GM12865 (cell line): ENCODE results near the gene AOAH.

Experiments used
- DNase-seq: peaks from one replicate; pipeline ENCODE4 v3.0.0; 2010; ENCODE audit warnings: low read depth
- H3K4me3 ChIP-seq: 2 replicates; pipeline ENCODE4 v1.5.1; 2011; ENCODE audit warnings: mild to moderate bottlenecking, low read depth, low read length, control low read depth
- TF ChIP-seq, protein P1 (sequence below): IDR thresholded peaks from 2 replicates; pipeline ENCODE4 v1.5.1; 2011; ENCODE audit warnings: low read length, control low read depth, low read depth, inconsistent platforms; ENCODE audit not compliant: insufficient read depth; ENCODE audit errors: missing control alignments

Gene AOAH

DNA sequence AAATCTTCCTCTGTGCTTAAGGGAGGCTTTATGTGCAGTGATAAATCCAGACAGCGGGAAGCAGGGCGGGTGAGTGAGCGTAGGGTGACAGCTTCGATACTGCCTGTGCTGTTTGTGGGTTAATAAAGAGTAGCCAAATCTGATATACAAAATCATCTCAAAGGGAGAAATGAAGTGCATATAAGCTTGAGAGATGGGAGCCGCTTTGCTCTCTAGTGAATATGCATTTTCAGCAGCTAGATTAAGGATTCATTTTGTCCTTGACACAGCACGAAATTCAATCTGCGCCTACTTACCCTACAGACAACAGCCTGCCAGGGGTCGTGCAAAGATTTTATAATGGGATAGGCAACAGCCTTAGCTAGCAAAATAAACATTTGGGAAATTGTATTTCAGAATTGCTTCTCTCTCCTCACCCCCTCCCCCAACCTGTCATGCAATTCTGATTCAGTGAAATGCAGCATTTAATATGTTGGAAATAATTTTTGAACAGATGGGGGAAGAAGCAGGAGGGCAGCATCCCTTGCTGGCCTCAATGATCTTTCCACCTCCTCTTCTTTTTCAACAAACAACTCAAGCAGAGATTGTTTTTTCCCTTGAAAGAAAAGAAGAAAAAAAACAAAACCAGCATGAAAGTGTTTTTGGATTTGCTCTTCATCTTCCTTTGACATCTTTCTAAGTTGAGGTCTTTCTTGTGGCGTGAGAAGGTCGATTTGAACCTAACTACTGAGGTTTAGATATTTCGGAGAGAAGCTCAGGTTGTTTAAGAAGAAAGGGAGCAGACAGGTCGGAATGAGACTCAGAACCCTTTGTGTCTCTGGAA, 117.9 kb downstream of the AOAH start:
- TF ChIP-seq, protein P1, sequence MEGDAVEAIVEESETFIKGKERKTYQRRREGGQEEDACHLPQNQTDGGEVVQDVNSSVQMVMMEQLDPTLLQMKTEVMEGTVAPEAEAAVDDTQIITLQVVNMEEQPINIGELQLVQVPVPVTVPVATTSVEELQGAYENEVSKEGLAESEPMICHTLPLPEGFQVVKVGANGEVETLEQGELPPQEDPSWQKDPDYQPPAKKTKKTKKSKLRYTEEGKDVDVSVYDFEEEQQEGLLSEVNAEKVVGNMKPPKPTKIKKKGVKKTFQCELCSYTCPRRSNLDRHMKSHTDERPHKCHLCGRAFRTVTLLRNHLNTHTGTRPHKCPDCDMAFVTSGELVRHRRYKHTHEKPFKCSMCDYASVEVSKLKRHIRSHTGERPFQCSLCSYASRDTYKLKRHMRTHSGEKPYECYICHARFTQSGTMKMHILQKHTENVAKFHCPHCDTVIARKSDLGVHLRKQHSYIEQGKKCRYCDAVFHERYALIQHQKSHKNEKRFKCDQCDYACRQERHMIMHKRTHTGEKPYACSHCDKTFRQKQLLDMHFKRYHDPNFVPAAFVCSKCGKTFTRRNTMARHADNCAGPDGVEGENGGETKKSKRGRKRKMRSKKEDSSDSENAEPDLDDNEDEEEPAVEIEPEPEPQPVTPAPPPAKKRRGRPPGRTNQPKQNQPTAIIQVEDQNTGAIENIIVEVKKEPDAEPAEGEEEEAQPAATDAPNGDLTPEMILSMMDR = no peak
- no peak for DNase-seq

DNA sequence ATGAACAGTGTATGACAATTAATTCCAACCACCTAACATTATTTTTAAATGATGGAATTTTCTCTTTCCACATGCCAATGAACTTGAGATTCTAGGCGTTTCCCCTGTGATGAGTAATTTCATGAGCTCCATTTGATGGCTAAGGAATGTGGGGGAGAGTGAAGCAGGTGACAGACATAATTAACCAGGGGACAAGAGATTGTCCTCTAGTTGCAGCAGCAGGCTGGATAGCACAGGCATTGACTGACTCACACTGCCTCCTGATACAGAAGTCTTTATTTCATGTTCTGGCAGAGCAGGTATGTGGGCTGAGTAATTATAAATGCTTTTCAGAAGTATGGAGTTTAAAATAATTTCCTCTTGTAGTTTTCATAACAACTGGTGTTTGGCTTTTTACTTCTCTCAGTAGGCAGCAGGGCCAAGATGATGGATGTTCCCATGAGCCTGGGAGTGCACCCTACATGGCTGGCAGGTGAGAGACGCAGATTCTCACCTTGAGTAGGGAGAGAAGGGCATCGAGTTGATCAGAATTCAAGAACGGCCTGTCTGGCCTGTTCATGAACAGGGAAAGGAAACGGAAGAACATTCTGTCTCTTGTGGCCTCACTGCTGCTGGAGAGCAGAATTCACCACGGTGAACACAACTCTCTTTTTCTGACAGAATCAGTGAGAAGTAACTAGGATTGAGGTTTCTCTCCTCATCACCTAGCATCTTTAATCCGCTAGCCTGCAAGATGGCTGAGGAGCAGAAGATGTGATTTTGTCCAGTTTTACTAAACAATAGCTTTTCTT, 118.8 kb downstream of the AOAH start:
- TF ChIP-seq, protein P1 = no peak
- H3K4me3 ChIP-seq = no peak overlapping the region
- no peak for DNase-seq

More for the DNA sequence above, 117.9 kb downstream of the AOAH start:
- no peak overlapping the region for H3K4me3 ChIP-seq

GRCh38 chr7:36604806-36605205, 119.5 kb downstream of the AOAH start:
- TF ChIP-seq, protein P1 = no peak
- DNase-seq = no peak
- no peak overlapping the region for H3K4me3 ChIP-seq

DNA sequence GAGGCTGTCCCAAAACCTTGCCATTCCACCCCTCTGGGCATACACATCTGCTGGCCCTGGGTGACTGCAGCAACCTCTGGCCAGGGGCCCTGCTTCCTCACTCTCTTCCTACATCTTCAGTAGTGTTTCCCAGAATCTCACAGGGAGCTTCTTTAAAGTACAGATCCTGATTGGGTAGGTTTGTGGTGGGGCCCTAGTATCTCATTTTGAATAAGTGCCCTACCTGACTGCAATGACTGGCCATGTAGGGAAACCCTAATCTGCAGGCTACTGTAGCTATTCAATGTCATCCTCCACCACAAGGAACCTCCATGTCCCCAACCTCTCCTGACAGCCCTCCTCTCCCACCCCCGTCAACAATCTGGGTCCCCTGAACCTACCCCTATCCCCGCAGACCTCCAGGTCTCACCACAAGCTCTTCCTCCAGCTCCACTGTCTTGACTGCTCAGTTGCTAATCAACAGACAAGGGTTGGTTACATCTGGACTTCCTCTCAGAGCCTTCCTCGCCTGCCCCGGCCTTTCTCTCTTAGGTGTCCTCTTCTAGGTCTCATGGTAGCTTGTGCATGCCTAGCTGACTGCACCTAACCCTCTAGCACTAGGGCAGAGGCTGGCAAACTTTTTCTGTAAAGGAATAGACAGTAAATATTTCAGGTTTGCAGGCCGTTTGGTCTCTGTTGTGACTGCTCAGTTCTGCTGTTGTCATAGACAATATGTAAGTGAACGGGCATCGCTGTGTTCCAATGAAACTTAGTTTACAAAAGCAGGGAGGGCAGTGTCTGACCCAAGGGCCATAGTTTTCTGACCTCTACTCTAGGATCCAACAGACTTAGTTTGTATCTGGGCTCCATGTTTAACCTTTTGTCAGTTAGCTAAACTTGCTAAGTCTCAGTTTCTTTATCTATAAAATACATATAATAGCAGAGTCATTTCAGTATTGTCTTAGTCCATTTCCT, 121.1 kb downstream of the AOAH start:
- no peak overlapping the region for H3K4me3 ChIP-seq
- DNase-seq = no peak
- TF ChIP-seq, protein P1 = no peak

GRCh38 chr7:36602511-36602910, 121.8 kb downstream of the AOAH start:
- no peak for DNase-seq
- TF ChIP-seq, protein P1 = no peak

DNA sequence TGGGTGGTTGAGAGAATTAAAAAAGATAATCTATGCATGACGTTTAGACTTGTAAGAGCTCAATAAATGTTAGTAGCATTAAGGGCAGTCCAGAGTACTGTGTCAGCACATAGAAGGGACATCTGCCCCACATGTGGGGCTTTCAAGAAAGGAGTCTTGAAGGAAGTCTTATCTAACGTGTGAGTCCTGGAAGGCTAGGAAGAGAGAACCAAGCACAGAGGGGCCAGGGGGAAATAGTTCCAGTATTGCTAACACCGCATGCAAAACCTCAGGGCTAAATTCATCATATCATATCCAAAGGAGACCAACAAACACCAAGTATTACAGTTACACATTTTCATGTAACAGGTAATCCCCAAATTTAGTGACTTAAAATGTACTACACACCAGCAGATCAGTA, 122.7 kb downstream of the AOAH start:
- no peak for DNase-seq
- TF ChIP-seq, protein P1 = no peak
- no peak overlapping the region for H3K4me3 ChIP-seq

More at GRCh38 chr7:36602511-36602910, 121.8 kb downstream of the AOAH start:
- H3K4me3 ChIP-seq = no peak overlapping the region
